ENCODE results near the gene PLEKHA5. TPM values are rescaled to one million over a fixed set of nuclear protein-coding genes. Genes with fewer than 3 reads are reported as not detected.
"Not testable (repeated sequence)": the region's sequence is repeated elsewhere in the genome, so short reads cannot be mapped to it uniquely, and the experiment has no call there.

The PLEKHA5 gene
- polyA plus RNA-seq, 1 donor (not counting 4 experiments of a cell fraction or from before 2014, with no cell fraction given) = 21.7 TPM

DNA sequence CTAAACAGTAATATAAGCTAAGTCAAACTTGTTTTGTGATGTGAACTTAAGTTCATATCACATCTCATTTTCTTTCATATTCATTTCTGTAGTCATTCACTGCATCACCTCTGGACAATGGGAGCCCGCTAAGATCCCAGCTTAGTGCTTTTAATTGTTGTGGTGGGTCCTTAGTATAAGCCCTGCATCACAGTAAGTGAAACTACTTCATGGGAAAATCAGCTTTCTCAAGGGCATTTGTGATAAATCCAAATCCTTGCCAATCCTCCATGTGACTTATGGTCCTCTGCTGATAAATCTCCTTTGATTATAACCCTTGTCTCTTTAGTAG is 98.3 kb downstream of the PLEKHA5 start:
- FAIRE-seq = peak; percentile 36
- dilution Hi-C loops (cut with MboI; ENCODE audit: extremely low pct_ligation_motif_present, low sequenced_read_pairs) = no loop called here

DNA sequence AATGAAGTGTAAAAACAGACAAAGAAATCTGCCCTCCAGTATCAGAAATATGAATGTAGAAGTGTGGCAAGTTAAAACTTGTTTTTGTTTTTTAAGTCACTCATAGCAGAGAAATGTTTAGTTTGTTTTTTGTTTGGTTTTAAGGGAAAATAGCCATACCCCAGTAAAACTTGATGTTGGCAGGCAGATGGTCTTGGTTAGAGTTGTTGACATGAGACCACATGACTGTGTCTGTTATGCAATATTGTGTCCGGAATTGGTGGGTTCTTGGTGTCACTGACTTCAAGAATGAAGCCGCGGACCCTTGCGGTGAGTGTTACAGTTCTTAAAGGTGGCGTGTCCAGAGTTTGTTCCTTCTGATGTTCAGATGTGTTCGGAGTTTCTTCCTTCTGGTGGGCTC is 99.5 kb downstream of the PLEKHA5 start:
- H3K4me3 ChIP-seq (ENCODE audit: control insufficient read depth in 2 of 3, extremely low read depth in 1 of 3, insufficient read depth in 2 of 3, low read depth in 1 of 3, low read length in 3 of 3); H3K27me3 ChIP-seq (ENCODE audit: control insufficient read depth, extremely low read depth, insufficient read depth, low read length); H2AFZ ChIP-seq (ENCODE audit: control insufficient read depth, low read length); H3K9ac ChIP-seq (ENCODE audit: control insufficient read depth, extremely low read depth, insufficient read depth, low read length); H3K27ac ChIP-seq (ENCODE audit: control insufficient read depth, insufficient read depth, low read length); H3K9me1 ChIP-seq (ENCODE audit: control insufficient read depth, extremely low read depth, insufficient read depth, low read length); DNase-seq (ENCODE audit: low read depth, low spot score); H3K9me3 ChIP-seq (ENCODE audit: control insufficient read depth, low read depth, low read length); H3K4me1 ChIP-seq (ENCODE audit: control insufficient read depth, extremely low read depth, insufficient read depth, low read length); H3K36me3 ChIP-seq (ENCODE audit: control insufficient read depth in 2 of 2, extremely low read depth in 1 of 2, insufficient read depth in 2 of 2, low read length in 2 of 2); H3K4me2 ChIP-seq (ENCODE audit: control insufficient read depth, extremely low read depth, insufficient read depth, low read depth, low read length); dilution Hi-C loops (cut with MboI; ENCODE audit: extremely low pct_ligation_motif_present, low sequenced_read_pairs); H4K20me1 ChIP-seq (ENCODE audit: control insufficient read depth, extremely low read depth, insufficient read depth, low read length); FAIRE-seq: not testable (repeated sequence)
- peaks cover 53% of the 10 kb centered on the region for H3K79me2 ChIP-seq (ENCODE audit: control insufficient read depth, insufficient read depth, low read length)

More for the DNA sequence above, 98.3 kb downstream of the PLEKHA5 start:
- Histone ChIP-seq H3K9me3 (ENCODE audit: control insufficient read depth, low read depth, low read length) (no peaks in the 10 kb centered on the region), H3K4me1 (ENCODE audit: control insufficient read depth, extremely low read depth, insufficient read depth, low read length) (peaks cover 5% of the 10 kb centered on the region), H3K4me3 (ENCODE audit: control insufficient read depth in 2 of 3, extremely low read depth in 1 of 3, insufficient read depth in 2 of 3, low read depth in 1 of 3, low read length in 3 of 3) (no peak overlapping the region), H3K27me3 (ENCODE audit: control insufficient read depth, extremely low read depth, insufficient read depth, low read length) (no peaks in the 10 kb centered on the region), H4K20me1 (ENCODE audit: control insufficient read depth, extremely low read depth, insufficient read depth, low read length) (no peaks in the 10 kb centered on the region), H3K9me1 (ENCODE audit: control insufficient read depth, extremely low read depth, insufficient read depth, low read length) (no peaks in the 10 kb centered on the region), H2AFZ (ENCODE audit: control insufficient read depth, low read length) (no peak overlapping the region), H3K36me3 (ENCODE audit: control insufficient read depth in 2 of 2, extremely low read depth in 1 of 2, insufficient read depth in 2 of 2, low read length in 2 of 2) (no peaks in the 10 kb centered on the region), H3K27ac (ENCODE audit: control insufficient read depth, insufficient read depth, low read length) (no peak overlapping the region), H3K9ac (ENCODE audit: control insufficient read depth, extremely low read depth, insufficient read depth, low read length) (no peak overlapping the region), H3K79me2 (ENCODE audit: control insufficient read depth, insufficient read depth, low read length) (peaks cover 56% of the 10 kb centered on the region), H3K4me2 (ENCODE audit: control insufficient read depth, extremely low read depth, insufficient read depth, low read depth, low read length) (no peak overlapping the region)
- no peak for DNase-seq (ENCODE audit: low read depth, low spot score)
- no peak for TF ChIP-seq CTCF (optimal IDR thresholded peaks at IDR 0.05 in 1 of 3, IDR thresholded peaks at IDR 0.05 in 1 of 3, conservative IDR thresholded peaks at IDR 0.05 in 1 of 3; ENCODE audit: extremely low read depth in 1 of 3, insufficient read depth in 2 of 3, low read length in 3 of 3)
- TF ChIP-seq EZH2 (IDR thresholded peaks at IDR 0.05; ENCODE audit: low read length) = no peak

GRCh38 chr12:19230299-19230866 is 100.8 kb downstream of the PLEKHA5 start:
- H2AFZ ChIP-seq (ENCODE audit: control insufficient read depth, low read length) = no peak overlapping the region
- H4K20me1 ChIP-seq (ENCODE audit: control insufficient read depth, extremely low read depth, insufficient read depth, low read length) = no peaks in the 10 kb centered on the region
- dilution Hi-C loops (cut with MboI; ENCODE audit: extremely low pct_ligation_motif_present, low sequenced_read_pairs) = no loop called here
- TF ChIP-seq EZH2 (IDR thresholded peaks at IDR 0.05; ENCODE audit: low read length) (no peak), CTCF (optimal IDR thresholded peaks at IDR 0.05 in 1 of 3, IDR thresholded peaks at IDR 0.05 in 1 of 3, conservative IDR thresholded peaks at IDR 0.05 in 1 of 3; ENCODE audit: extremely low read depth in 1 of 3, insufficient read depth in 2 of 3, low read length in 3 of 3) (no peak)
- no peak overlapping the region for H3K27ac ChIP-seq (ENCODE audit: control insufficient read depth, insufficient read depth, low read length)
- DNase-seq (ENCODE audit: low read depth, low spot score) (no peak), FAIRE-seq (no peak)
- H3K4me1 ChIP-seq (ENCODE audit: control insufficient read depth, extremely low read depth, insufficient read depth, low read length) = peaks cover 12% of the 10 kb centered on the region
- no peak overlapping the region for H3K9ac ChIP-seq (ENCODE audit: control insufficient read depth, extremely low read depth, insufficient read depth, low read length)
- H3K9me1 ChIP-seq (ENCODE audit: control insufficient read depth, extremely low read depth, insufficient read depth, low read length) = no peaks in the 10 kb centered on the region
- H3K4me3 ChIP-seq (ENCODE audit: control insufficient read depth in 2 of 3, extremely low read depth in 1 of 3, insufficient read depth in 2 of 3, low read depth in 1 of 3, low read length in 3 of 3) = no peak overlapping the region
- no peak overlapping the region for H3K4me2 ChIP-seq (ENCODE audit: control insufficient read depth, extremely low read depth, insufficient read depth, low read depth, low read length)
- H3K36me3 ChIP-seq (ENCODE audit: control insufficient read depth in 2 of 2, extremely low read depth in 1 of 2, insufficient read depth in 2 of 2, low read length in 2 of 2) = no peaks in the 10 kb centered on the region
- H3K9me3 ChIP-seq (ENCODE audit: control insufficient read depth, low read depth, low read length) = no peaks in the 10 kb centered on the region
- no peaks in the 10 kb centered on the region for H3K27me3 ChIP-seq (ENCODE audit: control insufficient read depth, extremely low read depth, insufficient read depth, low read length)
- H3K79me2 ChIP-seq (ENCODE audit: control insufficient read depth, insufficient read depth, low read length) = peaks cover 45% of the 10 kb centered on the region

Measured in keratinocyte (primary cell).